ENCODE results near the gene GMEB2.
A peak's percentile ranks its signal among the peaks of the same experiment; 100 is the strongest.
"Not testable (repeated sequence)": the region's sequence is repeated elsewhere in the genome, so short reads cannot be mapped to it uniquely, and the experiment has no call there.

The GMEB2 gene

GRCh38 chr20:63661959-63662812, 35.3 kb upstream of the GMEB2 start:
- ATAC-seq (replicated peaks; ENCODE audit: extremely low read depth, poor library complexity, severe bottlenecking): no peak
- Mint-ChIP-seq H3K4me3 (no peak overlapping the region), H3K4me1 (peaks cover 26% of the 10 kb centered on the region), H3K27ac (ENCODE audit: low read depth) (no peak overlapping the region), H3K36me3 (ENCODE audit: insufficient read depth) (peaks cover 16% of the 10 kb centered on the region), H3K9me3 (no peaks in the 10 kb centered on the region), H3K27me3 (no peaks in the 10 kb centered on the region)
- no peak for DNase-seq (ENCODE audit: low spot score in 2 of 2)

GRCh38 chr20:63661108-63661507, 34.2 kb upstream of the GMEB2 start:
- ATAC-seq (replicated peaks; ENCODE audit: extremely low read depth, poor library complexity, severe bottlenecking) (no peak), DNase-seq (ENCODE audit: low spot score in 2 of 2) (no peak)
- H3K4me1 Mint-ChIP-seq: peaks cover 26% of the 10 kb centered on the region
- H3K27me3 Mint-ChIP-seq: no peaks in the 10 kb centered on the region
- no peak overlapping the region for H3K4me3 Mint-ChIP-seq
- no peaks in the 10 kb centered on the region for H3K9me3 Mint-ChIP-seq
- peaks cover 13% of the 10 kb centered on the region for H3K36me3 Mint-ChIP-seq (ENCODE audit: insufficient read depth)
- H3K27ac Mint-ChIP-seq (ENCODE audit: low read depth): no peak overlapping the region

- H3K36me3 Mint-ChIP-seq (ENCODE audit: insufficient read depth): peaks cover 13% of the 10 kb centered on the region
- no peaks in the 10 kb centered on the region for H3K9me3 Mint-ChIP-seq
- no peak for ATAC-seq (replicated peaks; ENCODE audit: extremely low read depth, poor library complexity, severe bottlenecking)
- H3K27ac Mint-ChIP-seq (ENCODE audit: low read depth): no peak overlapping the region
- no peak for DNase-seq (ENCODE audit: low spot score in 2 of 2)
- peaks cover 26% of the 10 kb centered on the region for H3K4me1 Mint-ChIP-seq
- H3K4me3 Mint-ChIP-seq: no peak overlapping the region
- no peaks in the 10 kb centered on the region for H3K27me3 Mint-ChIP-seq
Measured at GRCh38 chr20:63660622-63661021, 33.7 kb upstream of the GMEB2 start.

- H3K27ac Mint-ChIP-seq (ENCODE audit: low read depth); H3K27me3 Mint-ChIP-seq; DNase-seq (ENCODE audit: low spot score in 2 of 2); ATAC-seq (replicated peaks; ENCODE audit: extremely low read depth, poor library complexity, severe bottlenecking); H3K9me3 Mint-ChIP-seq: not testable (repeated sequence)
- peaks cover 13% of the 10 kb centered on the region for H3K36me3 Mint-ChIP-seq (ENCODE audit: insufficient read depth)
- peaks cover 26% of the 10 kb centered on the region for H3K4me1 Mint-ChIP-seq
- peak overlapping the region; percentile 87 for H3K4me3 Mint-ChIP-seq
Measured at GRCh38 chr20:63660174-63660573, 33.3 kb upstream of the GMEB2 start.

GRCh38 chr20:63659370-63659769, 32.5 kb upstream of the GMEB2 start:
- DNase-seq (ENCODE audit: low spot score in 2 of 2) (no peak), ATAC-seq (replicated peaks; ENCODE audit: extremely low read depth, poor library complexity, severe bottlenecking) (no peak)
- Mint-ChIP-seq H3K4me1 (peaks cover 28% of the 10 kb centered on the region), H3K9me3 (no peaks in the 10 kb centered on the region), H3K36me3 (ENCODE audit: insufficient read depth) (peaks cover 12% of the 10 kb centered on the region), H3K4me3 (peak overlapping the region; percentile 87), H3K27me3 (no peaks in the 10 kb centered on the region), H3K27ac (ENCODE audit: low read depth) (no peak overlapping the region)

GRCh38 chr20:63658749-63659187, 31.9 kb upstream of the GMEB2 start:
- H3K27ac Mint-ChIP-seq (ENCODE audit: low read depth): peak overlapping the region; percentile 94
- DNase-seq (ENCODE audit: low spot score in 2 of 2): no peak
- H3K9me3 Mint-ChIP-seq: no peaks in the 10 kb centered on the region
- H3K4me1 Mint-ChIP-seq: peaks cover 34% of the 10 kb centered on the region
- peak; percentile 12 for ATAC-seq (replicated peaks; ENCODE audit: extremely low read depth, poor library complexity, severe bottlenecking)
- H3K27me3 Mint-ChIP-seq: no peaks in the 10 kb centered on the region
- H3K4me3 Mint-ChIP-seq: peak overlapping the region; percentile 87
- H3K36me3 Mint-ChIP-seq (ENCODE audit: insufficient read depth): peaks cover 16% of the 10 kb centered on the region

GRCh38 chr20:63657937-63658748, 31.2 kb upstream of the GMEB2 start, which contains the start of gene RTEL1:
Gene RTEL1 (plus strand): TSS chr20:63658312. CDS start chr20:63659403, 1,091 bp downstream.
- Mint-ChIP-seq H3K36me3 (ENCODE audit: insufficient read depth) (peaks cover 16% of the 10 kb centered on the region), H3K4me1 (peaks cover 36% of the 10 kb centered on the region), H3K9me3 (no peaks in the 10 kb centered on the region), H3K4me3 (peak within 1 kb of the TSS; percentile 87), H3K27ac (ENCODE audit: low read depth) (peak within 1 kb of the TSS; percentile 94), H3K27me3 (no peaks in the 10 kb centered on the region)
- ATAC-seq (replicated peaks; ENCODE audit: extremely low read depth, poor library complexity, severe bottlenecking) (peak; percentile 80), DNase-seq (ENCODE audit: low spot score in 2 of 2) (peak; percentile 86)

- no peaks in the 10 kb centered on the region for H3K27me3 Mint-ChIP-seq
- H3K27ac Mint-ChIP-seq (ENCODE audit: low read depth): peak overlapping the region; percentile 94
- peak overlapping the region; percentile 87 for H3K4me3 Mint-ChIP-seq
- H3K4me1 Mint-ChIP-seq: peaks cover 35% of the 10 kb centered on the region
- ATAC-seq (replicated peaks; ENCODE audit: extremely low read depth, poor library complexity, severe bottlenecking) (no peak), DNase-seq (ENCODE audit: low spot score in 2 of 2) (no peak)
- peaks cover 16% of the 10 kb centered on the region for H3K36me3 Mint-ChIP-seq (ENCODE audit: insufficient read depth)
- H3K9me3 Mint-ChIP-seq: no peaks in the 10 kb centered on the region
Measured at GRCh38 chr20:63657260-63657936, 30.5 kb upstream of the GMEB2 start.

- H3K36me3 Mint-ChIP-seq (ENCODE audit: insufficient read depth): peaks cover 15% of the 10 kb centered on the region
- peak overlapping the region; percentile 25 for H3K27ac Mint-ChIP-seq (ENCODE audit: low read depth)
- H3K9me3 Mint-ChIP-seq: no peaks in the 10 kb centered on the region
- H3K4me1 Mint-ChIP-seq: peaks cover 36% of the 10 kb centered on the region
- no peaks in the 10 kb centered on the region for H3K27me3 Mint-ChIP-seq
- H3K4me3 Mint-ChIP-seq: no peak overlapping the region
- DNase-seq (ENCODE audit: low spot score in 2 of 2): no peak
- no peak for ATAC-seq (replicated peaks; ENCODE audit: extremely low read depth, poor library complexity, severe bottlenecking)
Measured at GRCh38 chr20:63656451-63656850, 29.6 kb upstream of the GMEB2 start.

GRCh38 chr20:63655249-63655648, 28.3 kb upstream of the GMEB2 start:
- no peak overlapping the region for H3K27ac Mint-ChIP-seq (ENCODE audit: low read depth)
- ATAC-seq (replicated peaks; ENCODE audit: extremely low read depth, poor library complexity, severe bottlenecking): no peak
- H3K27me3 Mint-ChIP-seq: no peaks in the 10 kb centered on the region
- no peak overlapping the region for H3K4me3 Mint-ChIP-seq
- no peaks in the 10 kb centered on the region for H3K9me3 Mint-ChIP-seq
- H3K4me1 Mint-ChIP-seq: peaks cover 42% of the 10 kb centered on the region
- H3K36me3 Mint-ChIP-seq (ENCODE audit: insufficient read depth): peaks cover 15% of the 10 kb centered on the region
- no peak for DNase-seq (ENCODE audit: low spot score in 2 of 2)

GRCh38 chr20:63653974-63654668, 27.2 kb upstream of the GMEB2 start:
- Mint-ChIP-seq H3K4me3 (peak overlapping the region; percentile 75), H3K4me1 (peaks cover 34% of the 10 kb centered on the region), H3K36me3 (ENCODE audit: insufficient read depth) (peaks cover 15% of the 10 kb centered on the region), H3K27me3 (no peaks in the 10 kb centered on the region), H3K27ac (ENCODE audit: low read depth) (peak overlapping the region; percentile 46), H3K9me3 (no peaks in the 10 kb centered on the region)
- no peak for ATAC-seq (replicated peaks; ENCODE audit: extremely low read depth, poor library complexity, severe bottlenecking)
- no peak for DNase-seq (ENCODE audit: low spot score in 2 of 2)
